A673 (cell line): ENCODE measurements around the gene PRRT1. TPM values are rescaled to one million over a fixed set of nuclear protein-coding genes. Genes with fewer than 3 reads are reported as not detected.

Experiments used
- BruUV-seq: library from RNA; stranded (reverse); fragments of 400-500 nt; replicated peaks from 2 replicates; lab custom pipeline; 2021; lab: Mats Ljungman, UMichigan
- CTCF ChIA-PET: fragments of 300-600 bp; sonication (Branson Sonifier 250); formaldehyde crosslinking; loops from one replicate; lab custom pipeline; 2022; ENCODE audit warnings: antibody characterized with exemption; lab: Charles Lee
- POLR2A ChIA-PET: fragments of 300-600 bp; sonication (Branson Sonifier 250); formaldehyde crosslinking; loops from one replicate; lab custom pipeline; 2022; ENCODE audit warnings: antibody characterized with exemption; ENCODE audit not compliant: low non-redundant PET; lab: Charles Lee
- DNase-seq: peaks from one replicate; pipeline ENCODE4 v3.0.0-alpha.2; 2015; ENCODE audit warnings: low spot score
- H3K27ac ChIP-seq: fragments of 200-600 bp; sonication (generic); 2 replicates; pipeline ENCODE4 v1.5.1; 2016; ENCODE audit warnings: mixed run types, low read depth, mild to moderate bottlenecking, mixed read lengths, antibody characterized with exemption, low read length; ENCODE audit not compliant: poor library complexity, severe bottlenecking
- H3K27me3 ChIP-seq: fragments of 200-600 bp; sonication (generic); replicated peaks from 2 replicates; pipeline ENCODE4 v1.6.1; 2017; ENCODE audit warnings: mixed run types, low read depth, mild to moderate bottlenecking, mixed read lengths, antibody characterized with exemption, low read length; ENCODE audit not compliant: insufficient read depth, poor library complexity
- H3K36me3 ChIP-seq: fragments of 200-600 bp; sonication (generic); 2 replicates; pipeline ENCODE4 v1.6.1; 2016; ENCODE audit warnings: mixed run types, mild to moderate bottlenecking, mixed read lengths, antibody characterized with exemption, low read length; ENCODE audit not compliant: insufficient read depth, poor library complexity, severe bottlenecking
- H3K4me1 ChIP-seq: fragments of 200-600 bp; sonication (generic); 2 replicates; pipeline ENCODE4 v1.6.1; 2017; ENCODE audit warnings: mixed run types, mild to moderate bottlenecking, mixed read lengths, antibody characterized with exemption, low read length; ENCODE audit not compliant: insufficient read depth, poor library complexity, severe bottlenecking
- H3K4me3 ChIP-seq: fragments of 200-600 bp; sonication (generic); 2 replicates; pipeline ENCODE4 v1.5.1; 2016; ENCODE audit warnings: low read depth, mixed run types, mild to moderate bottlenecking, mixed read lengths, low read length; ENCODE audit not compliant: poor library complexity, severe bottlenecking
- H3K9me3 ChIP-seq: fragments of 200-600 bp; sonication (generic); 2 replicates; pipeline ENCODE4 v1.6.1; 2016; ENCODE audit warnings: mixed run types, low read depth, mild to moderate bottlenecking, mixed read lengths, antibody characterized with exemption, low read length; ENCODE audit not compliant: poor library complexity, severe bottlenecking
- CTCF ChIP-seq: fragments of 300-800, 200-600 bp; sonication (generic); conservative IDR thresholded peaks from 2 replicates; pipeline ENCODE4 v1.5.1; 2017; ENCODE audit warnings: low read depth, mild to moderate bottlenecking, antibody characterized with exemption, low read length, moderate library complexity, mixed read lengths
- EZH2 ChIP-seq: fragments of 200-600 bp; sonication (generic); IDR thresholded peaks from 2 replicates; pipeline ENCODE4 v1.6.1; 2017; ENCODE audit warnings: borderline replicate concordance, low read depth, mild to moderate bottlenecking, mixed read lengths, antibody characterized with exemption, low read length; ENCODE audit not compliant: poor library complexity, severe bottlenecking
- intact Hi-C: fragments of 100-400 bp; cut with micrococcal nuclease; formaldehyde crosslinking; loops from one replicate; pipeline ENCODE4 v1.10.0; 2022; ENCODE audit not compliant: unreplicated experiment
- total RNA-seq: library from RNA; stranded (reverse); gene quantifications from 2 replicates; pipeline ENCODE4 v1.2.3, GENCODE V29; 2021

PRRT1 gene
- total RNA-seq, 1 experiment from 2014 or later = 4.5 TPM

- Histone ChIP-seq H3K9me3 (no peaks in the 10 kb centered on the region), H3K4me1 (peaks cover 7% of the 10 kb centered on the region), H3K36me3 (peaks cover 40% of the 10 kb centered on the region), H3K27ac (peak overlapping the region; percentile 37), H3K27me3 (no peaks in the 10 kb centered on the region), H3K4me3 (no peak overlapping the region)
- TF ChIP-seq EZH2 = no peak
- no peak for TF ChIP-seq CTCF
- ChIA-PET POLR2A (no interaction called here), CTCF (no interaction called here)
- intact Hi-C loops = no loop called here
- DNase-seq = no peak
- no TSS peak for BruUV-seq
Measured at GRCh38 chr6:32182555-32182981, 30.8 kb upstream of the PRRT1 start.

- BruUV-seq = no TSS peak
- peaks cover 10% of the 10 kb centered on the region for H3K4me1 ChIP-seq
- no peak overlapping the region for H3K4me3 ChIP-seq
- intact Hi-C loops = no loop called here
- H3K9me3 ChIP-seq = no peaks in the 10 kb centered on the region
- no peaks in the 10 kb centered on the region for H3K27me3 ChIP-seq
- DNase-seq = no peak
- POLR2A ChIA-PET = no interaction called here
- peaks cover 35% of the 10 kb centered on the region for H3K36me3 ChIP-seq
- TF ChIP-seq CTCF (no peak), EZH2 (no peak)
- CTCF ChIA-PET = no interaction called here
- no peak overlapping the region for H3K27ac ChIP-seq
Measured at GRCh38 chr6:32181915-32182529, 30.3 kb upstream of the PRRT1 start.

- intact Hi-C loops = no loop called here
Measured at GRCh38 chr6:32181148-32181702, 29.5 kb upstream of the PRRT1 start.

More at GRCh38 chr6:32181148-32181702, 29.5 kb upstream of the PRRT1 start:
- POLR2A ChIA-PET = no interaction called here
- Histone ChIP-seq H3K4me3 (no peak overlapping the region), H3K36me3 (peaks cover 27% of the 10 kb centered on the region), H3K4me1 (peaks cover 18% of the 10 kb centered on the region), H3K27ac (no peak overlapping the region), H3K9me3 (no peaks in the 10 kb centered on the region), H3K27me3 (no peaks in the 10 kb centered on the region)
- BruUV-seq = no TSS peak
- CTCF ChIA-PET = no interaction called here
- no peak for DNase-seq
- TF ChIP-seq EZH2 = no peak
- TF ChIP-seq CTCF = no peak
